Progenitor cell of endocrine pancreas (in vitro differentiated cells): ENCODE results near the gene FSTL4. TPM values are rescaled to one million over a fixed set of nuclear protein-coding genes. Genes with fewer than 3 reads are reported as not detected.

Experiments
- DNase-seq: peaks from one replicate; pipeline ENCODE4 v3.0.0; 2021; ENCODE audit warnings: low spot score; ENCODE audit not compliant: unreplicated experiment
- H3K27ac Mint-ChIP-seq: 2 replicates; pipeline ENCODE4 v1.8.0; 2021; ENCODE audit warnings: mild to moderate bottlenecking, moderate library complexity, mixed read lengths
- H3K27me3 Mint-ChIP-seq: 2 replicates; pipeline ENCODE4 v1.8.0; 2021; ENCODE audit warnings: mixed read lengths
- H3K36me3 Mint-ChIP-seq: 2 replicates; pipeline ENCODE4 v1.8.0; 2022; ENCODE audit warnings: mixed read lengths; ENCODE audit not compliant: insufficient read depth
- H3K4me1 Mint-ChIP-seq: 2 replicates; pipeline ENCODE4 v1.8.0; 2021; ENCODE audit warnings: low read depth, mixed read lengths
- H3K4me3 Mint-ChIP-seq: 2 replicates; pipeline ENCODE4 v1.8.0; 2021; ENCODE audit warnings: low read depth, mild to moderate bottlenecking, moderate library complexity, mixed read lengths
- H3K9me3 Mint-ChIP-seq: 2 replicates; pipeline ENCODE4 v1.8.0; 2021; ENCODE audit warnings: low read depth, mixed read lengths
- total RNA-seq: library from RNA; stranded (reverse); gene quantifications from 2 replicates; pipeline ENCODE4 v1.2.1, GENCODE V29; 2021
- TF ChIP-seq, protein P1 (sequence below): fragments of 200-600 bp; sonication (generic); IDR thresholded peaks from one replicate; pipeline ENCODE4 v1.5.0; 2021; ENCODE audit warnings: antibody characterized with exemption, mild to moderate bottlenecking; ENCODE audit not compliant: unreplicated experiment

Gene FSTL4
- total RNA-seq, 1 donor from 2014 or later = 2.4 TPM

DNA sequence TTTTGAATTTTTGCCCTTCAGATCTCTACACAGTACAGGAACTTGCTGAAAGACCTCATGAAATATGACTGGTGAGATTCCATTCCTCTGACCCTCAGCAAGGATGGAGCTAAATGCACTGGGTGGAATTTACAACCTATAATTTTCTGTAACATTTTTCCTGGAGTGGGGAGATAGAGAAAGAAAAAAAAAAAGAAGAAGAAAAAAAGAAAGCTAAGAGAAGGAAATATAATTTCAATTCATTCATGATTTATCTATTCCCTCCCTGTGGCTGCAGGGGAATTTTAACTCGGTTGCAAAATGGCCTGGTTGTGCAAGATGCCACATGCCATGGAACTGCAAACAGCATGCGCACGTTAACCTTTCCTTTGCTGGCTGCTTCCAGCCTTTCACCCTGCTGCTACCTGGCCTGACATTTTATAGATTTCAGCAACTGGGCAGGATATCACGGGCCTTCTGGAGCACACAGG is 155.4 kb downstream of the FSTL4 start:
- no peaks in the 10 kb centered on the region for H3K9me3 Mint-ChIP-seq
- no peaks in the 10 kb centered on the region for H3K4me1 Mint-ChIP-seq
- no peaks in the 10 kb centered on the region for H3K36me3 Mint-ChIP-seq
- H3K27me3 Mint-ChIP-seq = peaks cover 5% of the 10 kb centered on the region
- no peak overlapping the region for H3K4me3 Mint-ChIP-seq
- no peak for DNase-seq
- TF ChIP-seq, protein P1, sequence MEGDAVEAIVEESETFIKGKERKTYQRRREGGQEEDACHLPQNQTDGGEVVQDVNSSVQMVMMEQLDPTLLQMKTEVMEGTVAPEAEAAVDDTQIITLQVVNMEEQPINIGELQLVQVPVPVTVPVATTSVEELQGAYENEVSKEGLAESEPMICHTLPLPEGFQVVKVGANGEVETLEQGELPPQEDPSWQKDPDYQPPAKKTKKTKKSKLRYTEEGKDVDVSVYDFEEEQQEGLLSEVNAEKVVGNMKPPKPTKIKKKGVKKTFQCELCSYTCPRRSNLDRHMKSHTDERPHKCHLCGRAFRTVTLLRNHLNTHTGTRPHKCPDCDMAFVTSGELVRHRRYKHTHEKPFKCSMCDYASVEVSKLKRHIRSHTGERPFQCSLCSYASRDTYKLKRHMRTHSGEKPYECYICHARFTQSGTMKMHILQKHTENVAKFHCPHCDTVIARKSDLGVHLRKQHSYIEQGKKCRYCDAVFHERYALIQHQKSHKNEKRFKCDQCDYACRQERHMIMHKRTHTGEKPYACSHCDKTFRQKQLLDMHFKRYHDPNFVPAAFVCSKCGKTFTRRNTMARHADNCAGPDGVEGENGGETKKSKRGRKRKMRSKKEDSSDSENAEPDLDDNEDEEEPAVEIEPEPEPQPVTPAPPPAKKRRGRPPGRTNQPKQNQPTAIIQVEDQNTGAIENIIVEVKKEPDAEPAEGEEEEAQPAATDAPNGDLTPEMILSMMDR = no peak
- peak overlapping the region; percentile 6 for H3K27ac Mint-ChIP-seq

DNA sequence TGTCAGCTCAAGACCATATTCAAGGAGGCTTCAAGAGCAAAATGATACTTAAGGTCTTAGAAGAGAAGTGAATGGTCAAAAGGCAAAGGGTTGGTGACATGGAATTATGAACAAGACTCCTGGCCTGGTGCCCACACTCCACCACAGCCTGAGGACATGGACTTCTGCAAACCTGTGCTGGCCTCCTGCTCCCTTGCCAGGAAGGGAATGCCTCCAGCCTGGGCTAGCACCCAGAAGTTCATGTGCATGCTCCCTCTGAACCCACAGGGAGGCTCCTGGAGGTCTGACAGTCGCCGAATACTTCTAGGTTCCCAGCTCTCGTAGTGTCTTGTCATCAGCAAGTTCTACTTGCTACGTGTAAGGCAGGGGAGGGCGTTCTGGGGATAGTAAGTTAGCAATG is 156.7 kb downstream of the FSTL4 start:
- Mint-ChIP-seq H3K27me3 (peaks cover 5% of the 10 kb centered on the region), H3K4me1 (no peaks in the 10 kb centered on the region), H3K27ac (no peak overlapping the region), H3K4me3 (no peak overlapping the region), H3K9me3 (no peaks in the 10 kb centered on the region), H3K36me3 (no peaks in the 10 kb centered on the region)
- no peak for DNase-seq
- TF ChIP-seq, protein P1 = no peak

- Mint-ChIP-seq H3K9me3 (no peaks in the 10 kb centered on the region), H3K36me3 (no peaks in the 10 kb centered on the region), H3K27ac (no peak overlapping the region), H3K27me3 (peaks cover 3% of the 10 kb centered on the region), H3K4me3 (no peak overlapping the region), H3K4me1 (no peaks in the 10 kb centered on the region)
- TF ChIP-seq, protein P1 = no peak
- no peak for DNase-seq
These were observed 157.9 kb downstream of the FSTL4 start for GRCh38 chr5:133454442-133454841.

GRCh38 chr5:133453831-133454230 is 158.5 kb downstream of the FSTL4 start:
- TF ChIP-seq, protein P1 = no peak
- Mint-ChIP-seq H3K4me3 (no peak overlapping the region), H3K27me3 (peaks cover 3% of the 10 kb centered on the region), H3K36me3 (no peaks in the 10 kb centered on the region), H3K4me1 (no peaks in the 10 kb centered on the region), H3K9me3 (no peaks in the 10 kb centered on the region), H3K27ac (no peak overlapping the region)
- no peak for DNase-seq

GRCh38 chr5:133453084-133453780 is 159.1 kb downstream of the FSTL4 start:
- no peaks in the 10 kb centered on the region for H3K36me3 Mint-ChIP-seq
- H3K4me1 Mint-ChIP-seq = no peaks in the 10 kb centered on the region
- no peak overlapping the region for H3K4me3 Mint-ChIP-seq
- TF ChIP-seq, protein P1 = no peak
- no peaks in the 10 kb centered on the region for H3K9me3 Mint-ChIP-seq
- H3K27ac Mint-ChIP-seq = no peak overlapping the region
- peaks cover 3% of the 10 kb centered on the region for H3K27me3 Mint-ChIP-seq
- DNase-seq = no peak
